ENCODE measurements around the gene POFUT1.

POFUT1 gene

GRCh38 chr20:32282461-32282860, 74.8 kb downstream of the POFUT1 start:
- no peak for DNase-seq

- no peak for DNase-seq
Measured at GRCh38 chr20:32285082-32285620, 77.5 kb downstream of the POFUT1 start.

DNA sequence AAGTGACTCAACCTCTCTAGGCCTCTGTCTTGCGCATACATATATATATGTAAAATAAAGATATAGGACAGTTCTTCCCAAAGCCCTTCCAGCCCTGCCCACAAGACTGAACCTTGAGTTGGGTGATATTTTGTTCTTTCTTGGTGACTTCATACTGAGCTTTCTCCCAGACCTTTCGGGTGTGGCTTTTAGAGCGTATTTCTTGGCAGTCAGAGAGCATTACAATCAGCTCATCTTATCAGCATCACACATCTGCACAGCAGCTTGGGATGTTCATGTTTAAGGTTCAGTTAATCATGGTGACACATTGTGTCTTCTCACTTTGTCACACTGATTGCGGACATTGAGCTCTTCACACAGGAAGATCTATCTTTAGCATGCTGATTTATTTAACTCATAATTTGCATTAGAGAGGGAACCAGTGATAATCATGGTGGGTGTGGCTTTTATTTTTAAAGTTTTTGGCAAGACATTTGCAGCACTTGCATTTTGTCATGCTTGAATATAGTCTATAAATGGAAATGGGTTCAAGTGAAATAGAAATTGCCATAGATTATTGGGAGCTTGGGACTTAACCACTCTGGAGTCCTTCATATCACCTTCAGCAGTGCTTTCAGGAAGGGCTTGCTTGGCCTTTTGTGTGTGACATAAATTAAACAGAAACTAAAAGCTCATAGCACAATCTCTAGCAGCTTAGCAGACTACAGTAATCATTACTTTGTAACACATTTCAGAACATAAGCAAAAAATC, 78.1 kb downstream of the POFUT1 start:
- DNase-seq = no peak

DNA sequence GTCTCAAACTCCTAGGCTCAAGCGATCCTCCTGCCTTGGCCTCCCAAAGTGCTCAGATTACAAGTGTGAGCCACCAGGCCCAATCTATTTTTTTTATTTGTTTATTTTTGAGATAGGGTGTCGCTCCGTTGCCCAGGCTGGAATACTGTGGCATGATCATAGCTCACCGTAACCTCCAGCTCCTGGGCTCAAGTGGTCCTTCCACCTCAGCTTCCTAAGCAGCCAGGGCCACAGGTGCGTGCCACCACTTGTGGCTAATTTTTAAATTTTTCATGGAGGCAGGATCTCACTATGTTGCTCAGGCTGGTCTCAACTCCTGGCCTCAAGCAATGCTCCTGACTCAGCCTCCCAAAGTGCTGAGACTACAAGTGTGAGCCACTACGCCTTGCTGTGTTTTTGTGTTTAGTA, 79.6 kb downstream of the POFUT1 start:
- DNase-seq = no peak
